GM18502 (cell line): ENCODE data around the gene PIEZO2.
"Not testable (repeated sequence)": the region's sequence is repeated elsewhere in the genome, so short reads cannot be mapped to it uniquely, and the experiment has no call there.

Source experiments
- ATAC-seq: cut with Tn5 transposase; IDR thresholded peaks from one replicate; pipeline ENCODE4 v1.9.1; 2021; ENCODE audit warnings: mild to moderate bottlenecking; ENCODE audit not compliant: unreplicated experiment, poor library complexity

The PIEZO2 gene

GRCh38 chr18:10937743-10938640, 211.4 kb downstream of the PIEZO2 start:
- no peak for ATAC-seq

- ATAC-seq: no peak
Measured at GRCh38 chr18:10936176-10937053, 213.0 kb downstream of the PIEZO2 start.

- no peak for ATAC-seq
Measured at GRCh38 chr18:10935588-10935987, 213.8 kb downstream of the PIEZO2 start.

- ATAC-seq: not testable (repeated sequence)
Measured at GRCh38 chr18:10933648-10934047, 215.7 kb downstream of the PIEZO2 start.

- ATAC-seq: no peak
Measured at GRCh38 chr18:10930076-10930475, 219.3 kb downstream of the PIEZO2 start.

- ATAC-seq: peak; percentile 75
Measured at GRCh38 chr18:10928772-10929373, 220.5 kb downstream of the PIEZO2 start.

GRCh38 chr18:10928011-10928771, 221.2 kb downstream of the PIEZO2 start:
- peak; percentile 62 for ATAC-seq

- ATAC-seq: no peak
Measured at GRCh38 chr18:10927286-10927992, 221.9 kb downstream of the PIEZO2 start.

GRCh38 chr18:10926621-10927161, 222.7 kb downstream of the PIEZO2 start:
- ATAC-seq: peak; percentile 42

GRCh38 chr18:10924290-10924689, 225.1 kb downstream of the PIEZO2 start:
- ATAC-seq: no peak

- ATAC-seq: no peak
Measured at GRCh38 chr18:10923551-10924070, 225.8 kb downstream of the PIEZO2 start.

GRCh38 chr18:10923141-10923540, 226.2 kb downstream of the PIEZO2 start:
- ATAC-seq: no peak

GRCh38 chr18:10922712-10923111, 226.7 kb downstream of the PIEZO2 start:
- not testable (repeated sequence) for ATAC-seq

GRCh38 chr18:10920309-10920708, 229.1 kb downstream of the PIEZO2 start:
- ATAC-seq: not testable (repeated sequence)

GRCh38 chr18:10919851-10920250, 229.5 kb downstream of the PIEZO2 start:
- no peak for ATAC-seq

GRCh38 chr18:10916865-10917264, 232.5 kb downstream of the PIEZO2 start:
- ATAC-seq: no peak

GRCh38 chr18:10916387-10916786, 233.0 kb downstream of the PIEZO2 start:
- ATAC-seq: no peak

- ATAC-seq: not testable (repeated sequence)
Measured at GRCh38 chr18:10915748-10916147, 233.6 kb downstream of the PIEZO2 start.

GRCh38 chr18:10914610-10915009, 234.8 kb downstream of the PIEZO2 start:
- ATAC-seq: not testable (repeated sequence)
